GM03348 (cell line): ENCODE measurements around the gene UBAC2.
"Not testable (repeated sequence)": the region's sequence is repeated elsewhere in the genome, so short reads cannot be mapped to it uniquely, and the experiment has no call there.

Experiments used
- DNase-seq: peaks from one replicate; pipeline ENCODE4 v3.0.0; 2012; ENCODE audit warnings: low spot score

Gene UBAC2

GRCh38 chr13:99378985-99379733, 178.5 kb downstream of the UBAC2 start:
- no peak for DNase-seq

GRCh38 chr13:99379856-99380801, 179.5 kb downstream of the UBAC2 start:
- no peak for DNase-seq

GRCh38 chr13:99380921-99381645, 180.4 kb downstream of the UBAC2 start:
- DNase-seq, result no peak

GRCh38 chr13:99381766-99382165, 181.1 kb downstream of the UBAC2 start:
- no peak for DNase-seq

- DNase-seq, result no peak
Observed at GRCh38 chr13:99382428-99383133, 181.9 kb downstream of the UBAC2 start.

GRCh38 chr13:99383511-99383921, 182.9 kb downstream of the UBAC2 start:
- DNase-seq, result no peak

GRCh38 chr13:99383946-99384345, 183.3 kb downstream of the UBAC2 start:
- no peak for DNase-seq

- DNase-seq, result no peak
Observed at GRCh38 chr13:99384468-99384867, 183.8 kb downstream of the UBAC2 start.

GRCh38 chr13:99385161-99385560, 184.5 kb downstream of the UBAC2 start:
- DNase-seq, result no peak

- DNase-seq, result no peak
Observed at GRCh38 chr13:99385940-99386339, 185.3 kb downstream of the UBAC2 start.

- DNase-seq, result no peak
Observed at GRCh38 chr13:99386495-99386894, 185.8 kb downstream of the UBAC2 start.

- peak; percentile 37 for DNase-seq
Observed at GRCh38 chr13:99386911-99387788, 186.5 kb downstream of the UBAC2 start.

GRCh38 chr13:99388334-99388923, 187.8 kb downstream of the UBAC2 start:
- DNase-seq, result no peak

GRCh38 chr13:99389094-99389493, 188.4 kb downstream of the UBAC2 start:
- DNase-seq, result not testable (repeated sequence)

- no peak for DNase-seq
Observed at GRCh38 chr13:99389520-99390304, 189.1 kb downstream of the UBAC2 start.

GRCh38 chr13:99390601-99391000, 189.9 kb downstream of the UBAC2 start:
- DNase-seq, result no peak

- no peak for DNase-seq
Observed at GRCh38 chr13:99391781-99392469, 191.3 kb downstream of the UBAC2 start.

GRCh38 chr13:99392470-99393135, 191.9 kb downstream of the UBAC2 start:
- DNase-seq, result no peak
